ENCODE measurements around the gene NCOR1. TPM values are rescaled to one million over a fixed set of nuclear protein-coding genes. Genes with fewer than 3 reads are reported as not detected.
A peak's percentile ranks its signal among the peaks of the same experiment; 100 is the strongest.

NCOR1 gene
- total and polyA plus RNA-seq, 2 of the 13 experiments (the other 11 are each of a cell fraction or from before 2014, with no cell fraction given), result 57.0 to 71.7 TPM

GRCh38 chr17:16140854-16141253 is 74.5 kb downstream of the NCOR1 start:
- Histone ChIP-seq H3K27me3 (ENCODE audit: control insufficient read depth in 1 of 2, insufficient read depth in 2 of 2, low read length in 2 of 2) (no peaks in the 10 kb centered on the region), H3K4me2 (ENCODE audit: low read depth, low read length) (no peak overlapping the region), H3K36me3 (replicated peaks in 1 of 2; ENCODE audit: control insufficient read depth in 1 of 2, insufficient read depth in 2 of 2, low read length in 2 of 2) (peaks cover 8 to 62% of the 10 kb centered on the region in 2 experiments), H3K4me1 (ENCODE audit: insufficient read depth, low read length) (no peaks in the 10 kb centered on the region), H4K20me1 (ENCODE audit: insufficient read depth, low read length) (no peaks in the 10 kb centered on the region), H3K4me3 (replicated peaks in 1 of 3; ENCODE audit: insufficient read depth in 1 of 3, low read depth in 2 of 3, low read length in 3 of 3) (no peak overlapping the region), H3K9me3 (ENCODE audit: low read length) (no peaks in the 10 kb centered on the region), H3K9ac (ENCODE audit: insufficient read depth, low read depth, low read length) (no peak overlapping the region), H3K79me2 (ENCODE audit: insufficient read depth, low read length) (no peaks in the 10 kb centered on the region), H2AFZ (ENCODE audit: low read length) (no peak overlapping the region), H3K27ac (ENCODE audit: extremely low read length, insufficient read depth, low read length) (no peak overlapping the region)
- DNase-seq (ENCODE audit: low spot score) (no peak), ATAC-seq (no peak), FAIRE-seq (no peak)
- TF ChIP-seq ZNF275 (CRISPR knock-in tag; IDR thresholded peaks at IDR 0.05; ENCODE audit: borderline replicate concordance) (no peak), CEBPB (IDR thresholded peaks at IDR 0.05; ENCODE audit: borderline replicate concordance, low read depth, low read length) (peak; percentile 44; the same call in 1 of the 2 replicates)
- intact Hi-C loops (cut with micrococcal nuclease; ENCODE audit: unreplicated experiment), result no loop called here
- in situ Hi-C loops (cut with HindIII; ENCODE audit: extremely low pct_ligation_motif_present, low pct_unique_long_range_greater_than_20kb), result no loop called here
- CTCF ChIA-PET (ENCODE audit: low intra/inter-chr PET ratio, low total read pairs), result no interaction called here
- 93% methylated on average over 2 of the region's 2 CpGs for WGBS (ENCODE audit: low lambda C conversion rate)
- POLR2A ChIA-PET, result no interaction called here
- no TSS peak for BruUV-seq (replicated peaks)

- no peak overlapping the region for H2AFZ ChIP-seq (ENCODE audit: low read length)
- H3K27me3 ChIP-seq (ENCODE audit: control insufficient read depth in 1 of 2, insufficient read depth in 2 of 2, low read length in 2 of 2), result no peaks in the 10 kb centered on the region
- WGBS (ENCODE audit: low lambda C conversion rate), result 97% methylated on average over 5 of the region's 5 CpGs
- H3K79me2 ChIP-seq (ENCODE audit: insufficient read depth, low read length), result no peaks in the 10 kb centered on the region
- H3K9me3 ChIP-seq (ENCODE audit: low read length), result no peaks in the 10 kb centered on the region
- DNase-seq (ENCODE audit: low spot score) (no peak), FAIRE-seq (no peak), ATAC-seq (no peak)
- no peak overlapping the region for H3K4me3 ChIP-seq (replicated peaks in 1 of 3; ENCODE audit: insufficient read depth in 1 of 3, low read depth in 2 of 3, low read length in 3 of 3)
- POLR2A ChIA-PET, result no interaction called here
- H4K20me1 ChIP-seq (ENCODE audit: insufficient read depth, low read length), result no peaks in the 10 kb centered on the region
- no TSS peak for BruUV-seq (replicated peaks)
- no peak overlapping the region for H3K4me2 ChIP-seq (ENCODE audit: low read depth, low read length)
- in situ Hi-C loops (cut with HindIII; ENCODE audit: extremely low pct_ligation_motif_present, low pct_unique_long_range_greater_than_20kb) (no loop called here), intact Hi-C loops (cut with micrococcal nuclease; ENCODE audit: unreplicated experiment) (no loop called here)
- no peak for TF ChIP-seq POLR2A (IDR thresholded peaks at IDR 0.05; ENCODE audit: insufficient read depth in 1 of 2, low read depth in 2 of 2, low read length in 2 of 2)
- no peak for TF ChIP-seq ZBTB8A (CRISPR knock-in tag; IDR thresholded peaks at IDR 0.05; ENCODE audit: borderline replicate concordance, low read depth)
- TF ChIP-seq CAMTA2 (CRISPR knock-in tag; IDR thresholded peaks at IDR 0.05; ENCODE audit: borderline replicate concordance), result no peak
- TF ChIP-seq PCBP2 (optimal IDR thresholded peaks at IDR 0.05; ENCODE audit: low read depth, low read length, poor library complexity, severe bottlenecking), result no peak
- TF ChIP-seq MTA1 (CRISPR knock-in tag; IDR thresholded peaks at IDR 0.05; ENCODE audit: borderline replicate concordance), result no peak
- no peak for TF ChIP-seq ZNF280B (CRISPR knock-in tag; IDR thresholded peaks at IDR 0.05; ENCODE audit: borderline replicate concordance)
- TF ChIP-seq HDAC1 (CRISPR knock-in tag; IDR thresholded peaks at IDR 0.05), result no peak
- no peak for TF ChIP-seq ZNF768 (CRISPR knock-in tag; IDR thresholded peaks at IDR 0.05)
- TF ChIP-seq TP53 (CRISPR knock-in tag; conservative IDR thresholded peaks at IDR 0.05), result no peak
- no peaks in the 10 kb centered on the region for H3K4me1 ChIP-seq (ENCODE audit: insufficient read depth, low read length)
- no peak overlapping the region for H3K27ac ChIP-seq (ENCODE audit: extremely low read length, insufficient read depth, low read length)
- H3K36me3 ChIP-seq (replicated peaks in 1 of 2; ENCODE audit: control insufficient read depth in 1 of 2, insufficient read depth in 2 of 2, low read length in 2 of 2), result peaks cover 10 to 63% of the 10 kb centered on the region in 2 experiments
- no peak overlapping the region for H3K9ac ChIP-seq (ENCODE audit: insufficient read depth, low read depth, low read length)
- CTCF ChIA-PET (ENCODE audit: low intra/inter-chr PET ratio, low total read pairs), result no interaction called here
Observed at GRCh38 chr17:16135461-16135860, 79.9 kb downstream of the NCOR1 start.
